GM12891 (cell line): ENCODE data around the gene MKKS.

ENCODE experiments used
- POLR2A ChIP-seq: IDR thresholded peaks from 2 replicates; pipeline ENCODE4 v1.6.1; 2011; ENCODE audit warnings: low read depth, low read length, control low read depth
- POLR2AphosphoS5 ChIP-seq: IDR thresholded peaks from 2 replicates; pipeline ENCODE4 v1.6.1; 2011; ENCODE audit warnings: low read depth, low read length, control low read depth

DNA sequence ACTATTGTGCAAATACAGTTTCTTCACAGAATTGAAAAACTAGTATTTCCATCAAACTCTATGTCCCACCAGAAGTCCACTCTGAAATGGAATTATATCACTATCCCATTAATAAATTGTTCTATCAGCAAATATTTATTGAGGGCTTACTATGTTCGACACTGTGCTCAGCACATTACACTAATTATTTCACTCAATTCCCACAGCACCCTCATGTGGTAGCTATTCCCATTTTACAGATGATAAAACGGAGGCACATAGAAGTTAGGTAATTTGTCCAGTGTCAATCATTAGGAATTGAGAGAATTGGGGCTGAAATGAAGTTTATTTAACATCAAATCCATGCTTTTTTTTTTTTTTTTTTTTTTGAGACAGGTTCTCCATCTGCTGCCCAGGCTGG lies 52.5 kb downstream of the MKKS start:
- TF ChIP-seq POLR2A (no peak), POLR2AphosphoS5 (no peak)
